GM19035 (cell line): Measurements from ENCODE around the gene PPHLN1.
"Not testable (repeated sequence)": the region's sequence is repeated elsewhere in the genome, so short reads cannot be mapped to it uniquely, and the experiment has no call there.

Experiments
- ATAC-seq: cut with Tn5 transposase; IDR thresholded peaks from one replicate; pipeline ENCODE4 v1.9.1; 2021; ENCODE audit not compliant: unreplicated experiment

The PPHLN1 gene

GRCh38 chr12:42322567-42322966 lies 3.4 kb upstream of the PPHLN1 start:
- ATAC-seq: no peak

GRCh38 chr12:42323856-42324255 lies 2.1 kb upstream of the PPHLN1 start:
- no peak for ATAC-seq

- no peak for ATAC-seq
Measured at GRCh38 chr12:42325326-42325652, 678 bp upstream of the PPHLN1 start.

DNA sequence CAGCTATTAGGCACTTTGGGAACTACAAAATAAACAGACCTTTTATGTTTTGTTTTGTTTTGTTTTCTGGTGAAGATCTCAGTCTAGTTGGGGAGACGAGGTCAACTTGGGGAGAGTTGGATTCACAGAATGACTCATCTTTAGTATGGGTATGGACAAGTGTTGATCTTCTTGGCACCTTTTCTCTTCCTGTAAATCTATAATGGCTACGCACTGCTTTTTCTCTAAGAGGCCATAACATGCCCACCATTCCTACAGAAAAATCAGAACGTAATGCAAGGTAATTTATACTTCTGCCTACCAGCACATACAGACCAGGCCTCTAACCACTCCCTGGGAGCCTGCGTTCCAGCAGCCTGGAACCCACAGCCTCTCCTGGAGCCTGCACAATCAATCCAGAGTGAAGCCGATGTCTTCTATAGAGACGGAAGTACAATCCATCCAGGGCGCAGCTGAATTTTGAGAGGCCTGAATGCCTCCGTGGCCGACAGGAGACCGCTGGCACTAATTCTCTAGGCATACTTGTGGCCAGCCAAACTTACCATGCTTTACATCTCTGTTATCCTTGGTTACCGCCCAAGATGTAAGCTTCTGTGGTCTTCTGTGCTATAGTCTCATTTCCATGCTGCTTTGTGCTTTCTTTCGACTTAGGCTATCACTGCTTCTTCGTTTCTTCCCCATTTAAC lies 717 bp downstream of the PPHLN1 start:
- peak; percentile 26 for ATAC-seq

GRCh38 chr12:42327227-42327590 lies 1.2 kb downstream of the PPHLN1 start:
- ATAC-seq: no peak

DNA sequence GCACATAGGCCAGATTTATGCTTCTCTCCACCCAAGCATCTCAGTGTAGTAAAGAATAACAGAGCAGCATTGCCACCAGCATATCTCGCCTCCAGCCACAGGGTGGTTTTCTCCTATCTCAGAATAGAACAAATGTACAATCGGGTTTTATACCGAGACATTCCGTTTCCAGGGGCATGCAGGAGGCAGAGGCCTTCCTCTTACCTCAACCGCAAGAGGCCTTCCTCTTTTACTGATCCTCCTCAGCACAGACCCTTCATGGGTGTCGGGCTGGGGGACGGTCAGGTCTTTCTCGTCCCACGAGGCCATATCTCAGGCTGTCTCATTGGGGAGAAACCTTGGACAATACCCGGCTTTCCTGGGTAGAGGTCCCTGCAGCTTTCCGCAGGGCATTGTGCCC lies 4.1 kb downstream of the PPHLN1 start:
- not testable (repeated sequence) for ATAC-seq

- ATAC-seq: peak; percentile 76
Measured at GRCh38 chr12:42332301-42333285, 6.6 kb downstream of the PPHLN1 start.

- no peak for ATAC-seq
Measured at GRCh38 chr12:42336286-42336685, 10.3 kb downstream of the PPHLN1 start.

DNA sequence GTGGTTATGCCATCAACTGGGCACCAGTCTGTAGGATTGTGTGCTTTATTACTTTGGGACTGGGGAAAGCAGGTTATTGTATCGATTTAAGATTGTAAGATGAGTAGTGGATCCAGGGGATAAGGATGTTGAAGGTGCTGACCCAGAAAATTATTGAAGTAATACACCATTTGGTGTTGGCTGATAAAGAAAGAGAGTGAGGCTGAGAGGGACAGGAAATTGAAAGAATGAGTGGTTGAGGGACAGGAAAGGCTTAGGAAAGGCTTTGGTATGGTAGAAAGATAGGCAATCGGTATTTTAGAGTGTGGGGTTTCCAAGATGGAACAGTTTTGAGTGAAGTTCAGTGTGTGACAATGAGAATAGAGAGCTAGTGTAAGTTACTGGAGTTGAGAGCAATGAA lies 12.3 kb downstream of the PPHLN1 start:
- no peak for ATAC-seq

DNA sequence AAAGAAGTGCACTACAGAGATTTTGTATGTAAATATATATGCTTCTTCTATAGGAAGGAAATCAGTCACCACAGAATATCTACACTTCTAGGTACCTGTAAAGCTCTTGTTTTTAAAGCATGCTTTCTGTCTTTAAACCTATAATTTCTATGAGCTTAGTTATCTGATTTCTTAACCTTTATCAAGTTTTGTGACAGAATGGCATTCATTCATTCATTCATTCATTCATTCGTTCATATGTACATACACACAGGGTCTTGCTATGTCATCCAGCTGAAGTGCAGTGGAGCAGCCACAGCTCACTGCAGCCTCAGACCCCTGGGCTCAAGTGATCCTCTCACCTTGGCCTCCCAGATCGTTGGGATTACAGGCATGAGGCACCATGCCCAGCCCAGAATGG lies 16.1 kb downstream of the PPHLN1 start:
- no peak for ATAC-seq

DNA sequence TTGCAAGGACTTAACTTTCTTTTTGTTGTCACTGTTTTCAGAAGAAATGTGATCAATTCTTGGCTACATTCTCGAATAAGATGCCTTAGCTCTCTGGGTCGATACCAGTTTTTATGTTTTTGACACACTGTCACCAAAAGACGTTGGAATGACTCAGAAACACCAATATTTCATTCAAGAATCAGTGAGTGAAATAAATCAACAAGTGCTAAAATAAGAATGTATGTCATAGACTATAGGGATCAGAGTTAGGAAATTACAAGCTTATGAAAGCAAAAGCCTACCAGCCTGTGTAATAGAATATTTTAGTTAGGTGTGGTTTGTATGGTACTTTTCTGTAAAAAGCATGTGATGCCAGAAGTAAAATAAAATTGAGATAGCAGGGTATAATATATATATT lies 17.8 kb downstream of the PPHLN1 start:
- ATAC-seq: no peak

GRCh38 chr12:42346403-42347002 lies 20.5 kb downstream of the PPHLN1 start:
- ATAC-seq: no peak

DNA sequence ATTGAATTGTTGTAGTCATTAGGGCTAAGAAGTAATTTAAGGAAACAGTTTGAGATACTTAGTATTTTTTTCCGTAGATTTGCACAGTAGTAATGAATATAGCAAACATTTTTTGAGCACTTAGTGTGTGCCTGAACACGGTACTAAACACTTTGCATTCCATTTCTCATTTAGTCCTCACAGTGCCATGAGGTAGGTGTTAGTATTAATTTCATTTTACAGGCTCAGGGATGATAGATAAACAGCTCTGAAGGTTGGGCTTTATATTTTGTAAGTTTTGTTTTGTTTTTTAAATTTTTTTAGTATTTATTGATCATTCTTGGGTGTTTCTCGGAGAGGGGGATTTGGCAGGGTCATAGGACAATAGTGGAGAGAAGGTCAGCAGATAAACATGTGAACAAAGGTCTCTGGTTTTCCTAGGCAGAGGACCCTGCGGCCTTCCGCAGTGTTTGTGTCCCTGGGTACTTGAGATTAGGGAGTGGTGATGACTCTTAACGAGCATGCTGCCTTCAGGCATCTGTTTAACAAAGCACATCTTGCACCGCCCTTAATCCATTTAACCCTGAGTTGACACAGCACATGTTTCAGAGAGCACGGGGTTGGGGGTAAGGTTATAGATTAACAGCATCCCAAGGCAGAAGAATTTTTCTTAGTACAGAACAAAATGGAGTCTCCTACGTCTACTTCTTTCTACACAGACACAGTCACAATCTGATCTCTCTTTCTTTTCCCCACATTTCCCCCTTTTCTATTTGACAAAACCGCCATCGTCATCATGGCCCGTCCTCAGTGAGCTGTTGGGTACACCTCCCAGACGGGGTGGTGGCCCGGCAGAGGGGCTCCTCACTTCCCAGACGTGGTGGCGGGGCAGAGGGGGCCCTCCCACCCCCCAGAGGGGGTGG lies 23.4 kb downstream of the PPHLN1 start:
- ATAC-seq: not testable (repeated sequence)

DNA sequence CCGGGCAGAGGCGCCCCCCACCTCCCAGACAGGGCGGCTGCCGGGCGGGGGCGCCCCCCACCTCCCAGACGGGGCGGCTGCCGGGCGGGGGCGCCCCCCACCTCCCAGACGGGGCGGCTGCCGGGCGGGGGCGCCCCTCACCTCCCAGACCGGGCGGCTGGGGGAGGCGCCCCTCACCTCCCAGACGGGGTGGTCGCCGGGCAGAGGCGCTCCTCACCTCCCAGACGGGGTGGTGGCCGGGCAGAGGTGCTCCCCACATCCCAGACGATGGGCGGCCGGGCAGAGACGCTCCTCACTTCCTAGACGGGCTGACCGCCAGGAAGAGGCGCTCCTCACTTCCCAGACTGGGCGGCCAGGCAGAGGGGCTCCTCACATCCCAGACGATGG lies 24.0 kb downstream of the PPHLN1 start:
- not testable (repeated sequence) for ATAC-seq

DNA sequence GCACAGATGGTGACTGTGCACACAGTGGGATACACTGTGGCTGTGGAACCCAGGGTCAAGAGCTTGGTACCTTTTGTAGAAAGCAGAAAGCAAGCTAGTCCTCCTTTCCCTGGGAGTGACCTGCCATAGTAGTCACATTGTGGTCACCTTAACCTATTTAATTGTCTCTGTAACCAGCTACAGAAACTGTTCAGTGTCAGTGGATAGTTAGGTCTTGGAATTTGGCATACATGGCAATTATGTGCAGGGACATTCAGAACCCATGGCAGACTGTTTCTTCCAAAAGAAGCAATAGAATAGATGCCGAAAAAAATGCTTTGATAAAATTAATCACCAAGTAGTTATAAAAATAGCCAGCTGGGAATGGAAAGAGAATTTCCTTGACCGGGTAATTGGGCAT lies 30.4 kb downstream of the PPHLN1 start:
- no peak for ATAC-seq

GRCh38 chr12:42360747-42361403 lies 34.9 kb downstream of the PPHLN1 start:
- ATAC-seq: peak; percentile 58

DNA sequence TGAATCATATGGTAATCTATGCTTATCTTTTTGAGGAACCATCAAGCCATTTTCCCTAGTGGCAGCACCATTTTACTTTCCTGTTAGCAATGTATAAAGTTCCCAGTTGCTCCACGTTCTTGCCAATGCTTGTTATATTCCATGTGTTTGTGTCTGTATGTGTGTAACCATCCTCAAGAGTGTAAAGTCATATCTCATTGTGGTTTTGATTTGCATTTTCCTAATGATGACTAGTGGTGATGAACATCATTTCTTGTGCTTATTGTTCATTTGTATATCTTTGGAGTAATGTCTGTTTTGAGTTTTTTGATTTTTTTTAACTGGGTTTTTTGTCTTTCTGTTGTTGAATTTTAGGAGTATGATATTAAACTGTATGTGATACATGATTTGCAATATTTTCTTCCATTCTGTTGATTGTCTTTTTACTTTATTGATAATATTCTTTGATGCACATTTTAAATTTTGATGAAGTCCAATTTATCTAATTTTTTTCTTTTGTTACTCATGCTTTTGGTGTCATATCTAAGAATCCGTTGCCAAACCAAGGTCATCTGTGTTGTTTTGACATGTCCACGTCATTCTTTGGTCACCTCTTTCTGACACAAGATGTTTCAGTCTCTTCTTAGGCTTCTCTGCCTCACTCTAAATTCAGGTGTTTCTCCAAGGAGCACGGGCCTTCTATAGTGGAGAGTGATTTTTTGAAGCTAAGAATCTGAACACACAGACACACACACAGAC lies 36.1 kb downstream of the PPHLN1 start:
- ATAC-seq: no peak

GRCh38 chr12:42362647-42363260 lies 36.8 kb downstream of the PPHLN1 start:
- no peak for ATAC-seq

- no peak for ATAC-seq
Measured at GRCh38 chr12:42364692-42365091, 38.7 kb downstream of the PPHLN1 start.
